Pancreas (tissue), 10 donors: ENCODE data around the gene SLC35A1. TPM values are rescaled to one million over a fixed set of nuclear protein-coding genes. Genes with fewer than 3 reads are reported as not detected.

Experiments used
- ATAC-seq, 4 donors: fragments of 200-7000 bp; cut with Tn5 transposase; one replicate each; pipeline versions ENCODE4 v1.8.0 to v1.9.1; 2020; ENCODE audit warnings: mild to moderate bottlenecking in 4 of 4, moderate library complexity in 4 of 4
- DNase-seq, 6 donors: peaks; one replicate each; pipeline ENCODE4 v3.0.0-alpha.2; 2020
- FAIRE-seq: peaks from 2 replicates; lab custom pipeline; 2012; peaks lifted over from hg19 to GRCh38; lab: Jason Lieb, UNC
- H3K27ac ChIP-seq, 4 donors: fragments of 200-600 bp; sonication (generic); 1 replicate in 3 of 4; 2 replicates in 1 of 4; pipeline versions ENCODE4 v1.5.0 to v1.8.0; 2020
- H3K27me3 ChIP-seq, 4 donors: fragments of 200-600 bp; one replicate each; pipeline ENCODE4 v1.8.0; 2021
- H3K36me3 ChIP-seq, 3 donors: fragments of 200-600 bp; sonication (generic) in 1 of 3; one replicate each; pipeline versions ENCODE4 v1.5.0 to v1.8.0; 2020 to 2021
- H3K4me1 ChIP-seq, 3 donors: fragments of 200-600 bp; one replicate each; pipeline ENCODE4 v1.8.0; 2021
- H3K4me3 ChIP-seq, 4 donors: fragments of 200-600 bp; sonication (generic) in 2 of 4; one replicate each; pipeline versions ENCODE4 v1.5.0 to v1.8.0; 2020 to 2021
- H3K9me3 ChIP-seq, 4 donors: fragments of 200-600 bp; one replicate each; pipeline ENCODE4 v1.8.0; 2021
- WGBS, 2 donors: extraction: QIAGEN DNeasy Blood & Tissue Kit; methylation state at CpG; one replicate each; pipeline ENCODE4 v1.1.7; 2013; 5-methylcytosine and 5-hydroxymethylcytosine counted together
- intact Hi-C, 3 donors: fragments of 100-400 bp; cut with DNase I; formaldehyde crosslinking; loops; one replicate each; pipeline versions ENCODE4 v1.11.1 to v1.14.2; 2022
- polyA plus RNA-seq, 2 donors: library from polyadenylated mRNA; stranded (reverse); fragments of 200-250 nt; gene quantifications; one replicate each; pipeline ENCODE4 v1.2.3, GENCODE V29; 2013
- total RNA-seq, 6 donors: library from RNA; stranded (reverse); fragmentation: NEBNext Ultra II Directional in 4 of 6; extraction: Animal tissue kit (Norgen Biotek cat#: 25700) in 4 of 6; gene quantifications; one replicate each; pipeline versions ENCODE4 v1.2.1 to v1.2.4, GENCODE V29; 2021 to 2023
- TF ChIP-seq, protein P1 (sequence below), 4 donors: fragments of 200-600 bp; sonication (generic) in 3 of 4; IDR thresholded peaks; one replicate each; pipeline versions ENCODE4 v1.5.0 to v1.8.0; 2021; ENCODE audit warnings: antibody characterized with exemption in 4 of 4
- donor health status: healthy with polysubstance abuse.
- donor health status: DM: no; HTN: no; CAD: no; lungs with moderate emphysema.
- donor health status: DM: no; HTN: no; CAD: no.
- donor health status: control.
- donor health status: control.
- donor health status: Bipolar disorder and iron deficiency.
- donor health status: DM: yes; HTN: yes; CAD: no.
- donor health status: DM: no; HTN: no; CAD: no.
- donor health status: DM: no; HTN: no; CAD: no.
- donor health status: DM: yes; HTN: yes; CAD: no.

SLC35A1 gene
- total and polyA plus RNA-seq, 8 donors = 5.4 to 15.2 (median 7.7) TPM

- ATAC-seq = no peak
- intact Hi-C loops = no loop called here
- DNase-seq = no peak
These were observed 22.1 kb downstream of the SLC35A1 start for GRCh38 chr6:87494761-87495422.

GRCh38 chr6:87498048-87498447 lies 25.3 kb downstream of the SLC35A1 start:
- no peak for ATAC-seq
- no peaks in the 10 kb centered on the region for H3K36me3 ChIP-seq
- H3K27ac ChIP-seq = no peak overlapping the region
- H3K4me3 ChIP-seq = no peak overlapping the region
- DNase-seq = no peak
- TF ChIP-seq, protein P1, sequence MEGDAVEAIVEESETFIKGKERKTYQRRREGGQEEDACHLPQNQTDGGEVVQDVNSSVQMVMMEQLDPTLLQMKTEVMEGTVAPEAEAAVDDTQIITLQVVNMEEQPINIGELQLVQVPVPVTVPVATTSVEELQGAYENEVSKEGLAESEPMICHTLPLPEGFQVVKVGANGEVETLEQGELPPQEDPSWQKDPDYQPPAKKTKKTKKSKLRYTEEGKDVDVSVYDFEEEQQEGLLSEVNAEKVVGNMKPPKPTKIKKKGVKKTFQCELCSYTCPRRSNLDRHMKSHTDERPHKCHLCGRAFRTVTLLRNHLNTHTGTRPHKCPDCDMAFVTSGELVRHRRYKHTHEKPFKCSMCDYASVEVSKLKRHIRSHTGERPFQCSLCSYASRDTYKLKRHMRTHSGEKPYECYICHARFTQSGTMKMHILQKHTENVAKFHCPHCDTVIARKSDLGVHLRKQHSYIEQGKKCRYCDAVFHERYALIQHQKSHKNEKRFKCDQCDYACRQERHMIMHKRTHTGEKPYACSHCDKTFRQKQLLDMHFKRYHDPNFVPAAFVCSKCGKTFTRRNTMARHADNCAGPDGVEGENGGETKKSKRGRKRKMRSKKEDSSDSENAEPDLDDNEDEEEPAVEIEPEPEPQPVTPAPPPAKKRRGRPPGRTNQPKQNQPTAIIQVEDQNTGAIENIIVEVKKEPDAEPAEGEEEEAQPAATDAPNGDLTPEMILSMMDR (IDR thresholded peaks at IDR 0.05) = no peak
- no peak for FAIRE-seq
- no peaks in the 10 kb centered on the region for H3K27me3 ChIP-seq
- H3K9me3 ChIP-seq = no peaks in the 10 kb centered on the region
- intact Hi-C loops = no loop called here
- no peaks in the 10 kb centered on the region for H3K4me1 ChIP-seq

More at GRCh38 chr6:87494761-87495422, 22.1 kb downstream of the SLC35A1 start:
- H3K4me3 ChIP-seq = no peak overlapping the region
- TF ChIP-seq, protein P1 (IDR thresholded peaks at IDR 0.05) = no peak
- no peaks in the 10 kb centered on the region for H3K4me1 ChIP-seq
- H3K27me3 ChIP-seq = no peaks in the 10 kb centered on the region
- no peaks in the 10 kb centered on the region for H3K36me3 ChIP-seq
- 97% methylated on average over 8 of the region's 8 CpGs for WGBS, 2 donors
- no peak for FAIRE-seq
- H3K9me3 ChIP-seq = no peaks in the 10 kb centered on the region
- H3K27ac ChIP-seq = no peak overlapping the region

- ATAC-seq = no peak
- 92 to 94% methylated on average over 6 of the region's 6 CpGs for WGBS, 2 donors
- TF ChIP-seq, protein P1 (IDR thresholded peaks at IDR 0.05) = no peak
- Histone ChIP-seq H3K9me3 (no peaks in the 10 kb centered on the region), H3K4me3 (no peak overlapping the region), H3K27me3 (no peaks in the 10 kb centered on the region), H3K27ac (no peak overlapping the region), H3K4me1 (no peaks in the 10 kb centered on the region), H3K36me3 (no peaks in the 10 kb centered on the region)
- intact Hi-C loops = no loop called here
- DNase-seq = no peak
- no peak for FAIRE-seq
These were observed 29.2 kb downstream of the SLC35A1 start for GRCh38 chr6:87501809-87502572.

- intact Hi-C loops = no loop called here
- Histone ChIP-seq H3K27me3 (no peaks in the 10 kb centered on the region), H3K27ac (no peak overlapping the region), H3K36me3 (peaks cover 0 to 6% (median 0%) of the 10 kb centered on the region in 3 donors), H3K4me3 (no peak overlapping the region), H3K9me3 (no peaks in the 10 kb centered on the region), H3K4me1 (no peaks in the 10 kb centered on the region)
- FAIRE-seq (no peak), ATAC-seq (no peak), DNase-seq (no peak)
- TF ChIP-seq, protein P1 (IDR thresholded peaks at IDR 0.05) = no peak
- 76 to 86% methylated on average over 1 of the region's 1 CpG for WGBS, 2 donors
These were observed 31.7 kb downstream of the SLC35A1 start for GRCh38 chr6:87504441-87504840.

GRCh38 chr6:87514831-87515230 lies 42.1 kb downstream of the SLC35A1 start:
- no peak for FAIRE-seq
- no peak overlapping the region for H3K27ac ChIP-seq

More at GRCh38 chr6:87514831-87515230, 42.1 kb downstream of the SLC35A1 start:
- intact Hi-C loops = no loop called here
- TF ChIP-seq, protein P1 (IDR thresholded peaks at IDR 0.05) = no peak
- Histone ChIP-seq H3K4me3 (no peak overlapping the region), H3K27me3 (no peaks in the 10 kb centered on the region), H3K36me3 (peaks cover 0 to 44% (median 24%) of the 10 kb centered on the region in 3 donors), H3K9me3 (no peaks in the 10 kb centered on the region), H3K4me1 (no peaks in the 10 kb centered on the region)
- DNase-seq = no peak
- 66 to 68% methylated on average over 2 of the region's 2 CpGs for WGBS, 2 donors
- ATAC-seq = no peak
